ENCODE results near the gene SPAG16.

The SPAG16 gene

GRCh38 chr2:214376618-214377285 lies 1092.5 kb downstream of the SPAG16 start:
- no peak for DNase-seq (ENCODE audit: low read depth, low spot score)

- no peak for DNase-seq (ENCODE audit: low read depth, low spot score)
These were observed 1093.0 kb downstream of the SPAG16 start for GRCh38 chr2:214377286-214377624.

GRCh38 chr2:214378455-214379103 lies 1094.3 kb downstream of the SPAG16 start:
- no peak for DNase-seq (ENCODE audit: low read depth, low spot score)

GRCh38 chr2:214379227-214379626 lies 1095.0 kb downstream of the SPAG16 start:
- no peak for DNase-seq (ENCODE audit: low read depth, low spot score)

GRCh38 chr2:214380681-214381080 lies 1096.4 kb downstream of the SPAG16 start:
- DNase-seq (ENCODE audit: low read depth, low spot score) = no peak

GRCh38 chr2:214382229-214382628 lies 1098.0 kb downstream of the SPAG16 start:
- DNase-seq (ENCODE audit: low read depth, low spot score) = no peak

- no peak for DNase-seq (ENCODE audit: low read depth, low spot score)
These were observed 1102.5 kb downstream of the SPAG16 start for GRCh38 chr2:214386720-214387119.

- DNase-seq (ENCODE audit: low read depth, low spot score) = no peak
These were observed 1105.1 kb downstream of the SPAG16 start for GRCh38 chr2:214389334-214389733.

GRCh38 chr2:214393796-214394195 lies 1109.5 kb downstream of the SPAG16 start:
- no peak for DNase-seq (ENCODE audit: low read depth, low spot score)

- DNase-seq (ENCODE audit: low read depth, low spot score) = no peak
These were observed 1110.8 kb downstream of the SPAG16 start for GRCh38 chr2:214395040-214395439.

GRCh38 chr2:214401580-214401979 lies 1117.3 kb downstream of the SPAG16 start:
- DNase-seq (ENCODE audit: low read depth, low spot score) = no peak

- DNase-seq (ENCODE audit: low read depth, low spot score) = no peak
These were observed 1126.0 kb downstream of the SPAG16 start for GRCh38 chr2:214410128-214410775.

GRCh38 chr2:214410918-214411554 lies 1126.8 kb downstream of the SPAG16 start, which contains the start of gene VWC2L:
VWC2L (plus strand) TSS chr2:214411054; CDS start chr2:214414194, 3,140 bp downstream.
- peak; percentile 85 for DNase-seq (ENCODE audit: low read depth, low spot score)

GRCh38 chr2:214412679-214413078 lies 1128.4 kb downstream of the SPAG16 start:
- no peak for DNase-seq (ENCODE audit: low read depth, low spot score)

- DNase-seq (ENCODE audit: low read depth, low spot score) = no peak
These were observed 1152.2 kb downstream of the SPAG16 start for GRCh38 chr2:214436470-214436869.

- DNase-seq (ENCODE audit: low read depth, low spot score) = no peak
These were observed 1166.0 kb downstream of the SPAG16 start for GRCh38 chr2:214450118-214450894.

- no peak for DNase-seq (ENCODE audit: low read depth, low spot score)
These were observed 1167.4 kb downstream of the SPAG16 start for GRCh38 chr2:214451516-214452275.

All from ELF-1 (cell line).